Measurements from ENCODE around the gene TRMT44.

TRMT44 gene

GRCh38 chr4:8392591-8393190 lies 47.9 kb upstream of the TRMT44 start:
- H3K4me2 ChIP-seq (ENCODE audit: insufficient read depth, low read length) = no peak overlapping the region
- H3K79me2 ChIP-seq (ENCODE audit: insufficient read depth, low read length) = no peaks in the 10 kb centered on the region
- H3K9me3 ChIP-seq (ENCODE audit: insufficient read depth, low read length, severe bottlenecking) = no peaks in the 10 kb centered on the region
- H3K9ac ChIP-seq (ENCODE audit: low read depth, low read length) = no peak overlapping the region
- ATAC-seq (ENCODE audit: insufficient read depth, low read depth) (no peak), DNase-seq (peak; percentile 26)
- no peaks in the 10 kb centered on the region for H3K27me3 ChIP-seq (ENCODE audit: insufficient read depth, low read length, poor library complexity)
- H3K27ac ChIP-seq (ENCODE audit: low read length) = no peak overlapping the region
- peaks cover 22% of the 10 kb centered on the region for H3K36me3 ChIP-seq (ENCODE audit: insufficient read depth, low read length)
- H4K20me1 ChIP-seq (ENCODE audit: insufficient read depth, low read length) = no peaks in the 10 kb centered on the region
- H2AFZ ChIP-seq (ENCODE audit: low read depth, low read length) = no peak overlapping the region
- TF ChIP-seq EZH2 (IDR thresholded peaks at IDR 0.05; ENCODE audit: borderline replicate concordance, low read depth, low read length, severe bottlenecking) = no peak
- TF ChIP-seq, protein P1, sequence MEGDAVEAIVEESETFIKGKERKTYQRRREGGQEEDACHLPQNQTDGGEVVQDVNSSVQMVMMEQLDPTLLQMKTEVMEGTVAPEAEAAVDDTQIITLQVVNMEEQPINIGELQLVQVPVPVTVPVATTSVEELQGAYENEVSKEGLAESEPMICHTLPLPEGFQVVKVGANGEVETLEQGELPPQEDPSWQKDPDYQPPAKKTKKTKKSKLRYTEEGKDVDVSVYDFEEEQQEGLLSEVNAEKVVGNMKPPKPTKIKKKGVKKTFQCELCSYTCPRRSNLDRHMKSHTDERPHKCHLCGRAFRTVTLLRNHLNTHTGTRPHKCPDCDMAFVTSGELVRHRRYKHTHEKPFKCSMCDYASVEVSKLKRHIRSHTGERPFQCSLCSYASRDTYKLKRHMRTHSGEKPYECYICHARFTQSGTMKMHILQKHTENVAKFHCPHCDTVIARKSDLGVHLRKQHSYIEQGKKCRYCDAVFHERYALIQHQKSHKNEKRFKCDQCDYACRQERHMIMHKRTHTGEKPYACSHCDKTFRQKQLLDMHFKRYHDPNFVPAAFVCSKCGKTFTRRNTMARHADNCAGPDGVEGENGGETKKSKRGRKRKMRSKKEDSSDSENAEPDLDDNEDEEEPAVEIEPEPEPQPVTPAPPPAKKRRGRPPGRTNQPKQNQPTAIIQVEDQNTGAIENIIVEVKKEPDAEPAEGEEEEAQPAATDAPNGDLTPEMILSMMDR (IDR thresholded peaks at IDR 0.05; ENCODE audit: borderline replicate concordance, extremely low read depth, low read length, poor library complexity, severe bottlenecking) = no peak
- no peaks in the 10 kb centered on the region for H3K4me1 ChIP-seq (ENCODE audit: insufficient read depth, low read length)
- no peak overlapping the region for H3K4me3 ChIP-seq (ENCODE audit: low read depth in 1 of 2, low read length in 2 of 2)

DNA sequence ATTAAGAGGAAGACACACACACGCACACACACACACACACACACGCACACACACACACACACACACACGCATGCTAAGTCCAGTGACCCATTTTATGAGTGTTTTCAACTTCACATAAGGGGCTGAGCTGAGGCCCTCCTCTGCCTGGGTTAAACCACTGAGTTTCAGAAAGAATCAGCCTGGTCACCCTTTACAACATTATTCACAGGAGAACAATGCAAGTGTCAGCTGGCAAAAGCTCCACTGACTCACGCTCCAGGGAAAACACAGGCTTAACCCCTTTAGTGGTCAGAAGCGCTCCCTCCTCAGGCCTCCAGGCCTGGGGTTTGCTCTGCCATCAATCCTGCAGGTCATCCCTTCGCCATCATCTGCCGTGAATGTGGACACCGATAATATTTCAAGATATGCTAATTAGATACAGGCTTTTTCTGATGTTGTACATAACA lies 47.0 kb upstream of the TRMT44 start:
- TF ChIP-seq, protein P1 (IDR thresholded peaks at IDR 0.05; ENCODE audit: borderline replicate concordance, extremely low read depth, low read length, poor library complexity, severe bottlenecking) = no peak
- TF ChIP-seq EZH2 (IDR thresholded peaks at IDR 0.05; ENCODE audit: borderline replicate concordance, low read depth, low read length, severe bottlenecking) = no peak
- Histone ChIP-seq H3K79me2 (ENCODE audit: insufficient read depth, low read length) (no peaks in the 10 kb centered on the region), H3K4me3 (ENCODE audit: low read depth in 1 of 2, low read length in 2 of 2) (no peak overlapping the region), H3K9ac (ENCODE audit: low read depth, low read length) (no peak overlapping the region), H4K20me1 (ENCODE audit: insufficient read depth, low read length) (no peaks in the 10 kb centered on the region), H3K27ac (ENCODE audit: low read length) (no peak overlapping the region), H3K4me1 (ENCODE audit: insufficient read depth, low read length) (no peaks in the 10 kb centered on the region), H3K27me3 (ENCODE audit: insufficient read depth, low read length, poor library complexity) (no peaks in the 10 kb centered on the region), H3K36me3 (ENCODE audit: insufficient read depth, low read length) (peaks cover 17% of the 10 kb centered on the region), H3K9me3 (ENCODE audit: insufficient read depth, low read length, severe bottlenecking) (no peaks in the 10 kb centered on the region), H2AFZ (ENCODE audit: low read depth, low read length) (no peak overlapping the region), H3K4me2 (ENCODE audit: insufficient read depth, low read length) (no peak overlapping the region)
- DNase-seq = no peak
- ATAC-seq (ENCODE audit: insufficient read depth, low read depth) = no peak

DNA sequence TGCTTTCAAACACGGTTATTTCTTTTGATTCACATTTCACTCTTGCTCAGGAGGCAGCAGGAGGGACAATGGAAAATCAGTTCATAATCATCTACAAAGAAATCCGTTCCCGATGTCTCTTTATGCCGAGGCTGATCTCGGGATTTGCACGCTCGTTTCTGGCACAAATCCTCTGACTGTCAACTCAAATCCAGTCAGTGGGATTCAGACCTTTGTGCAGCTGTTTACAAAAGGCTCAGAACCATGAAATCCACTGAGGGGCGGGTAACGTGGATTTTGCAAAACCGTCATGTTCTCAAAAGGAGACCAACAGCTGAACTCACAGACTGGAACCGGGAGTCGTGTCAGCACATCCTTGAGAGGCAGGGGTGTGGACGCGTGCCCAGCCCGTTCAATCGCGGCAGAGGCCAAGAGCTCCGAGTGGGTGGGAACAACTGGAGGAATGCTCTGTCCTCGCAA lies 46.5 kb upstream of the TRMT44 start:
- Histone ChIP-seq H3K79me2 (ENCODE audit: insufficient read depth, low read length) (no peaks in the 10 kb centered on the region), H4K20me1 (ENCODE audit: insufficient read depth, low read length) (no peaks in the 10 kb centered on the region; the same call in 1 of the 2 replicates), H3K9ac (ENCODE audit: low read depth, low read length) (no peak overlapping the region), H3K4me2 (ENCODE audit: insufficient read depth, low read length) (no peak overlapping the region), H3K27ac (ENCODE audit: low read length) (no peak overlapping the region), H3K4me3 (ENCODE audit: low read depth in 1 of 2, low read length in 2 of 2) (no peak overlapping the region), H3K9me3 (ENCODE audit: insufficient read depth, low read length, severe bottlenecking) (no peaks in the 10 kb centered on the region), H2AFZ (ENCODE audit: low read depth, low read length) (no peak overlapping the region), H3K27me3 (ENCODE audit: insufficient read depth, low read length, poor library complexity) (no peaks in the 10 kb centered on the region), H3K4me1 (ENCODE audit: insufficient read depth, low read length) (no peaks in the 10 kb centered on the region), H3K36me3 (ENCODE audit: insufficient read depth, low read length) (peaks cover 12% of the 10 kb centered on the region; the same call in 1 of the 2 replicates)
- no peak for ATAC-seq (ENCODE audit: insufficient read depth, low read depth)
- DNase-seq = no peak
- TF ChIP-seq EZH2 (IDR thresholded peaks at IDR 0.05; ENCODE audit: borderline replicate concordance, low read depth, low read length, severe bottlenecking) = no peak
- TF ChIP-seq, protein P1 (IDR thresholded peaks at IDR 0.05; ENCODE audit: borderline replicate concordance, extremely low read depth, low read length, poor library complexity, severe bottlenecking) = no peak
